ENCODE data around the gene CCS. TPM values are rescaled to one million over a fixed set of nuclear protein-coding genes. Genes with fewer than 3 reads are reported as not detected.

CCS gene
- total RNA-seq, 1 donor: 28.3 TPM

DNA sequence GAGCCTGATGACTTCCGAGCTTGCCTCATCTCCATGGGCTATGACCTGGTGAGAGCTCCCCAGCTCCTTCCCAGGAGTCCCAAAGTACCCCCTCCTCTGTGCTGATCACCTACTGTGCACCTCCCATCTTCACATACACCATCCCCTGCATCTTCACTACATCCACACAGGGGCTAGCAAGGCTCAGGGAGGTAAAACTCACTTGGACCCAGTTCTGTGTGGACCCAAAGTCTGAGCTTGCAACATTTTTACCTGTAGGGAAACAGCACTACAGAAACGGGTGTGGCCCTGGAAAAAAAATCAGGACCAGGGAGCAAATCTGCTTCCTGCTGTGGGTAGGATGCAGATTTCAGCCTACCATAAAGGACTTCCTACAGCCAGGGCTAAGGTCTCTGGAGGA lies 30.7 kb upstream of the CCS start:
- TF ChIP-seq, protein P1, sequence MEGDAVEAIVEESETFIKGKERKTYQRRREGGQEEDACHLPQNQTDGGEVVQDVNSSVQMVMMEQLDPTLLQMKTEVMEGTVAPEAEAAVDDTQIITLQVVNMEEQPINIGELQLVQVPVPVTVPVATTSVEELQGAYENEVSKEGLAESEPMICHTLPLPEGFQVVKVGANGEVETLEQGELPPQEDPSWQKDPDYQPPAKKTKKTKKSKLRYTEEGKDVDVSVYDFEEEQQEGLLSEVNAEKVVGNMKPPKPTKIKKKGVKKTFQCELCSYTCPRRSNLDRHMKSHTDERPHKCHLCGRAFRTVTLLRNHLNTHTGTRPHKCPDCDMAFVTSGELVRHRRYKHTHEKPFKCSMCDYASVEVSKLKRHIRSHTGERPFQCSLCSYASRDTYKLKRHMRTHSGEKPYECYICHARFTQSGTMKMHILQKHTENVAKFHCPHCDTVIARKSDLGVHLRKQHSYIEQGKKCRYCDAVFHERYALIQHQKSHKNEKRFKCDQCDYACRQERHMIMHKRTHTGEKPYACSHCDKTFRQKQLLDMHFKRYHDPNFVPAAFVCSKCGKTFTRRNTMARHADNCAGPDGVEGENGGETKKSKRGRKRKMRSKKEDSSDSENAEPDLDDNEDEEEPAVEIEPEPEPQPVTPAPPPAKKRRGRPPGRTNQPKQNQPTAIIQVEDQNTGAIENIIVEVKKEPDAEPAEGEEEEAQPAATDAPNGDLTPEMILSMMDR (IDR thresholded peaks at IDR 0.05; ENCODE audit: insufficient read depth, low read length): no peak
- H3K4me3 ChIP-seq (ENCODE audit: low read depth, low read length): no peak overlapping the region
- DNase-seq (ENCODE audit: low read depth): no peak

DNA sequence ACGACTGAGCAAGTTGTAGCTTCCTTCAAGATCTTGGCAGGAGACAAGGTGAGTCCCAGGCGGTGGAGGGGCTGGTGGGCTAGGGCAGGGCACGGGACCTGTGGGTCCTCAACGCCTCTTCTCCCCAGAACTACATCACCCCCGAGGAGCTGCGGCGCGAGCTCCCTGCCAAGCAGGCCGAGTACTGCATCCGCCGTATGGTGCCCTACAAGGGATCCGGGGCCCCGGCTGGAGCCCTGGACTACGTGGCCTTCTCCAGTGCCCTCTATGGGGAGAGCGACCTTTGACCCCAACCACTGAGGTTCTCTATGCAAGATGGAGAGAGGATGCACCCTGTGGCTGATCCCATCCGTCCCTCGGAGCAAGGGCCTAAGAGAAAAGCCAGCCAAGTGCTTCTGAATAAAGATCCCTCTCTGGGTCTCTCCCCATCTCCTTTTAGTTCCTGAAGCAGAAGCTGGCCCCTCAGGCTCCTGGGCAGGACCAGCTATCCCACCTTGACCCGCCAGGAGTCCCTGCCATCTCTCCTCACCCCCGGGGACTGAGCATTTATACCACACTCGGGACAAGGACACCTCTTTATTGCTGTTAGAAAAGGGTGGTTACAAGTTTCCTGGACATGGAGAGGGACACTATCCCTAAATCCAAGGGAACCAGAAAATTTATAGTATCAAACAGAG lies 29.9 kb upstream of the CCS start:
- H3K4me3 ChIP-seq (ENCODE audit: low read depth, low read length): no peak overlapping the region
- TF ChIP-seq, protein P1 (IDR thresholded peaks at IDR 0.05; ENCODE audit: insufficient read depth, low read length): no peak
- DNase-seq (ENCODE audit: low read depth): no peak

DNA sequence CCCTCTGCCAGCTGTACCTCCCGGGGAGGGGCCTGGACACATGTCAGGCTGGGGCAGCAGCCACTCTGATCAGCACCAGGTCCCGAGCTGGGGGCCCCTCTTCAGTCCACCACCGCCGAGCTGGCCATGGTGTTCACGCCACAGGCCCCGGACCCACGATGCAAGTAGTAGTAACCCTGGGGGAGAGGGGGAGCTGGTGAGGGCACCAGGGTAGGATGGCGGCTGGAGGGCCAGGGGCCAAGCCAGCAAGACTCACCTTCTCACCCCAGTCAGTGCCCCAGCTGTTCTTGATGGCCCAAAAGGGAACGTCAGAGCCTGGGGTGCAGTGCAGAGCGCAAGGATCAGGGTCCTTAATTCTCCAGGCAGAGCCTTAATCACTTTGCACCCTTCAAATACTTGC lies 29.2 kb upstream of the CCS start:
- TF ChIP-seq, protein P1 (IDR thresholded peaks at IDR 0.05; ENCODE audit: insufficient read depth, low read length): no peak
- H3K4me3 ChIP-seq (ENCODE audit: low read depth, low read length): no peak overlapping the region
- no peak for DNase-seq (ENCODE audit: low read depth)

DNA sequence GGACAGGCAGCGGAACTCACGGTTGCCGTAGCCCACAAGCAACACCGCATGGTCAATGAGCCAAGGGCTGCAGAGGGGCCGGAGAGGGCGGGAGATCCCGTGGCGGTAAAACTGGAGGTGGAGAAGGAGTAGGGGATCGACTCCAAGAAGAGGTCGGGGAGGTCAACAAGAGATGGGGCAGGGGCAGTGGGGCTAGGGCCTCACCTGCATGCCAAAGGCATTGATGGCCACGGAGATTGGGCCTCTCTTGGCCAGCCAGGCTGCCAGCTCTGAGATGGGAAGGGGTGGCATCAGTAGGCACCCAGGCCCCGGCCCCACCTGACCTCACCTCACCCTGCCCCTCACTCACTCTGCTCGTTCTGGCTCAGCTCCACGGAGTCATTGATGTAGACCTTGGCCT lies 28.4 kb upstream of the CCS start:
- TF ChIP-seq, protein P1 (IDR thresholded peaks at IDR 0.05; ENCODE audit: insufficient read depth, low read length): no peak
- no peak for DNase-seq (ENCODE audit: low read depth)

DNA sequence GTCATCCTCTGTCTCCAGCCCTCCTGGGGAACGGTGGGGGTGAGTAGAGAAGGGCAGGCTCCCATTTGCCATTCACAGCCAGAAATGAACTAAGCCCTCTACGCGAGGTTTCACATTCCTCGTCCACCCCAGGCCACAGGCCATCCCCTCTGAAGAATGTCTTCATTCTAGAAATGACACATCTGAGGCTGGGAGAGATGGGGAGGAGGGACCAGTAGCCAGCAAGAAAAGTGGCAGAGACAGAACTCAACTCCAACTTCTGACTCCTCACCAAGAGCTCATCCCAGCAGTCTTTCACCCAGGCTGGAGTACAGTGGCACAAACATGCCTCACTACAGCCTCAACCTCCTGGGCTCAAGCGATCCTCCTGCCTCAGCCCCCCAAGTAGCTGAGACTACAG lies 28.0 kb upstream of the CCS start:
- no peak overlapping the region for H3K4me3 ChIP-seq (ENCODE audit: low read depth, low read length)
- TF ChIP-seq, protein P1 (IDR thresholded peaks at IDR 0.05; ENCODE audit: insufficient read depth, low read length): no peak
- DNase-seq (ENCODE audit: low read depth): no peak

More for the DNA sequence above, 28.4 kb upstream of the CCS start:
- no peak overlapping the region for H3K4me3 ChIP-seq (ENCODE audit: low read depth, low read length)

- TF ChIP-seq, protein P1 (IDR thresholded peaks at IDR 0.05; ENCODE audit: insufficient read depth, low read length): no peak
- DNase-seq (ENCODE audit: low read depth): no peak
- H3K4me3 ChIP-seq (ENCODE audit: low read depth, low read length): no peak overlapping the region
Observed at GRCh38 chr11:66566221-66566620, 26.8 kb upstream of the CCS start.

DNA sequence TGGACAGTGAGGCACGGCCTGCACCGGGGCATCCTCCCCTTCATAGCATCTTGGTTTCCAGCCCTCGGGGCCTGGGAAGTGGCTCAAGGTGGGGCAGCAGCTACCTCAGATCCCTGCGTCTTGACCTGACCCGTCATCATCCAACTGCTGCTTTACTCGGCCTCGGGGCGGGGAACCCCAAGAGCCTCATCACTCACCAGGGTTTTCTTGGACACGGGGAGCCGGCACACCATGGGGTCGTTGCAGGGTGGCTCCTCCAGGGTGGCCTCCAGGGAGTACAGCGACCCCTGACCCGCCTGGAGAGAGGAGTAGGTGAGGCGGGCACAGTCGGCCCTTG lies 25.2 kb upstream of the CCS start:
- no peak for DNase-seq (ENCODE audit: low read depth)
- peak overlapping the region; percentile 63 for H3K4me3 ChIP-seq (ENCODE audit: low read depth, low read length)
- TF ChIP-seq, protein P1 (IDR thresholded peaks at IDR 0.05; ENCODE audit: insufficient read depth, low read length): no peak
